Left lung (tissue), 10 donors: ENCODE results near the gene MED13. TPM values are rescaled to one million over a fixed set of nuclear protein-coding genes. Genes with fewer than 3 reads are reported as not detected.

ENCODE experiments used
- ATAC-seq: fragments of 200-7000 bp; cut with Tn5 transposase; one replicate; pipeline ENCODE4 v1.9.1; 2020; ENCODE audit warnings: moderate library complexity
- DNase-seq, 4 donors: peaks; one replicate each; pipeline ENCODE4 v3.0.0-alpha.2; 2013 to 2020
- H3K27ac ChIP-seq, 2 donors: fragments of 200-600 bp; sonication (generic) in 1 of 2; one replicate each; pipeline versions ENCODE4 v1.5.0 to v1.8.0; 2020 to 2021
- H3K27me3 ChIP-seq, 2 donors: fragments of 200-600 bp; sonication (generic) in 1 of 2; one replicate each; pipeline versions ENCODE4 v1.5.0 to v1.8.0; 2020 to 2021
- H3K36me3 ChIP-seq, 2 donors: fragments of 200-600 bp; sonication (generic) in 1 of 2; one replicate each; pipeline versions ENCODE4 v1.5.0 to v1.8.0; 2020 to 2021
- H3K4me1 ChIP-seq, 2 donors: fragments of 200-600 bp; one replicate each; pipeline ENCODE4 v1.8.0; 2021
- H3K4me3 ChIP-seq, 2 donors: fragments of 200-600 bp; sonication (generic) in 1 of 2; one replicate each; pipeline versions ENCODE4 v1.5.0 to v1.8.0; 2020 to 2021; ENCODE audit warnings: mild to moderate bottlenecking in 1 of 2
- H3K9me3 ChIP-seq, 2 donors: fragments of 200-600 bp; sonication (generic) in 1 of 2; one replicate each; pipeline versions ENCODE4 v1.5.0 to v1.8.0; 2020 to 2021
- intact Hi-C, 2 donors: fragments of 100-400 bp; cut with DNase I; formaldehyde crosslinking; loops; one replicate each; pipeline versions ENCODE4 v1.11.2 to v1.14.2; 2022
- polyA plus RNA-seq, 6 donors: library from polyadenylated mRNA; unstranded; fragments of 120-200 nt; gene quantifications; one replicate each; pipeline ENCODE4 v1.2.1, GENCODE V29; 2013; ENCODE audit not compliant: insufficient read length in 6 of 6
- total RNA-seq, 2 donors: library from RNA; stranded (reverse); fragmentation: NEBNext Ultra II Directional; extraction: Animal tissue kit (Norgen Biotek cat#: 25700); gene quantifications; one replicate each; pipeline ENCODE4 v1.2.1, GENCODE V29; 2021
- TF ChIP-seq, protein P1 (sequence below), 2 donors: fragments of 200-600 bp; sonication (generic) in 1 of 2; IDR thresholded peaks; one replicate each; pipeline versions ENCODE4 v1.5.0 to v1.8.0; 2021; ENCODE audit warnings: antibody characterized with exemption in 2 of 2
- donor health status: DM: no; HTN: yes; CAD: no.
- donor health status: DM: no; HTN: no; CAD: no.

The MED13 gene
- total and polyA plus RNA-seq, 8 donors = 51.1 to 65.1 (median 53.5) TPM

DNA sequence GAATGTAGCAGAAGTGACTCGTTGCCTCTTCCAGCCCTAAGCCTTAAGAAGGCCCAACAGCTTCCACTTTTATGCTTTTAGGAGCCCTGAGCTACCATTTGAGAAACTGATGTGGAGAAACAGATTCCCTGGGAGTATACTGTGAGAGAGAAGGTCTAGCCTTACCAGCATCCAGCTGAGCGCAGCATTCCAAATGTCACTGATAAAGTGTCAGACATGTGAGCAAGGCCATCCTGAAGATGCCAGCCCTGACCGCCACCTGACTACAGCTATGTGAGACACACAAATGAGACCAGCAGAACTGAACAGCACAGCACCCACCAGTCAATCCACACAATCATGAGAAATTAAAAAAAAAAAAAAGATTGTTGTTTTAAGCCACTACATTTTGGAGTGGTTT lies 18.6 kb upstream of the MED13 start:
- no peaks in the 10 kb centered on the region for H3K27me3 ChIP-seq
- no peak overlapping the region for H3K4me3 ChIP-seq
- DNase-seq (no peak), ATAC-seq (no peak)
- intact Hi-C loops = no loop called here
- H3K36me3 ChIP-seq = no peaks in the 10 kb centered on the region
- H3K9me3 ChIP-seq = no peaks in the 10 kb centered on the region
- TF ChIP-seq, protein P1, sequence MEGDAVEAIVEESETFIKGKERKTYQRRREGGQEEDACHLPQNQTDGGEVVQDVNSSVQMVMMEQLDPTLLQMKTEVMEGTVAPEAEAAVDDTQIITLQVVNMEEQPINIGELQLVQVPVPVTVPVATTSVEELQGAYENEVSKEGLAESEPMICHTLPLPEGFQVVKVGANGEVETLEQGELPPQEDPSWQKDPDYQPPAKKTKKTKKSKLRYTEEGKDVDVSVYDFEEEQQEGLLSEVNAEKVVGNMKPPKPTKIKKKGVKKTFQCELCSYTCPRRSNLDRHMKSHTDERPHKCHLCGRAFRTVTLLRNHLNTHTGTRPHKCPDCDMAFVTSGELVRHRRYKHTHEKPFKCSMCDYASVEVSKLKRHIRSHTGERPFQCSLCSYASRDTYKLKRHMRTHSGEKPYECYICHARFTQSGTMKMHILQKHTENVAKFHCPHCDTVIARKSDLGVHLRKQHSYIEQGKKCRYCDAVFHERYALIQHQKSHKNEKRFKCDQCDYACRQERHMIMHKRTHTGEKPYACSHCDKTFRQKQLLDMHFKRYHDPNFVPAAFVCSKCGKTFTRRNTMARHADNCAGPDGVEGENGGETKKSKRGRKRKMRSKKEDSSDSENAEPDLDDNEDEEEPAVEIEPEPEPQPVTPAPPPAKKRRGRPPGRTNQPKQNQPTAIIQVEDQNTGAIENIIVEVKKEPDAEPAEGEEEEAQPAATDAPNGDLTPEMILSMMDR (IDR thresholded peaks at IDR 0.05) = no peak
- H3K4me1 ChIP-seq = no peaks in the 10 kb centered on the region
- no peak overlapping the region for H3K27ac ChIP-seq

DNA sequence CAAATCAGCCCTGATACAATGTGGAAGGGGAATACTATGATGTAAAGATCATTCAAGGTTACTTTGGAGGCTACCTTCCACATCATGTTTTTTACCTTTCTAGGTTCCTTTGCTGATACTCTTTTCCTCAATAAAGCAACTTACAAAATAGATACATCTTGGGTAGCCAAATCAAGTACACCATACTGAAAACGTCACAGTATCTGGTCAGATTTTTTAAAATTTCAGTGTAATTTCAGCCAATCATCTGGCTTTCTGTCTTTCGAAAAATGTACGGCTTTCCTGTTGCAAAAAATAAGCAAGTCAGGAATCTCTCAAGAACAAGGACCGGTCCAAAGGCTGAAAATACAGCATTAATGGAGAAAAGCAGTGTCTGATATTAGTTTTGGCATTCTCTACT lies 15.6 kb upstream of the MED13 start:
- DNase-seq = no peak
- H3K27me3 ChIP-seq = no peaks in the 10 kb centered on the region
- H3K36me3 ChIP-seq = no peaks in the 10 kb centered on the region
- no peak overlapping the region for H3K4me3 ChIP-seq
- H3K9me3 ChIP-seq = no peaks in the 10 kb centered on the region
- H3K27ac ChIP-seq = no peak overlapping the region
- TF ChIP-seq, protein P1 (IDR thresholded peaks at IDR 0.05) = no peak
- no peak for ATAC-seq
- intact Hi-C loops = no loop called here
- no peaks in the 10 kb centered on the region for H3K4me1 ChIP-seq

DNA sequence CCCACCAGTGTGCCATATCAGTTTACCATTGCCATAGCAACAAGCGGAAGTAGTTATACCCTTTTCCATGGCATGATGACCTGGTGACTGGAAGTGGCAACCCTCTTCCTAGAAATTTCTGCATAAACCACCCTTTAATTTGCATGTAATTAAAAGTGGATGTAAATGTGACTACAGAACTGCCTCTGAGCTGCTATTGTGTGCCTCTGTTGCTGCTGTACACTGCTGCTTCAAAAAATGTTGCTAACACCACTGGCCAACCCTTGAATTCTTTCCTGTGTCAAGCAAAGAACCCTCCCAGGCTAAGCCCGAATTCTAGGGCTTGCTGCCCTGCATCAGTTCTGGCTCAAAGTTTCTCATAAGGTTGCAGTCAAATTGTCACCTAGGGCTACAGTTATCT lies 12.9 kb upstream of the MED13 start:
- no peak for ATAC-seq
- TF ChIP-seq, protein P1 (IDR thresholded peaks at IDR 0.05) = no peak
- no peak for DNase-seq
- Histone ChIP-seq H3K4me3 (no peak overlapping the region), H3K27me3 (no peaks in the 10 kb centered on the region), H3K36me3 (no peaks in the 10 kb centered on the region), H3K9me3 (no peaks in the 10 kb centered on the region), H3K27ac (no peak overlapping the region), H3K4me1 (no peaks in the 10 kb centered on the region)
- intact Hi-C loops = no loop called here

DNA sequence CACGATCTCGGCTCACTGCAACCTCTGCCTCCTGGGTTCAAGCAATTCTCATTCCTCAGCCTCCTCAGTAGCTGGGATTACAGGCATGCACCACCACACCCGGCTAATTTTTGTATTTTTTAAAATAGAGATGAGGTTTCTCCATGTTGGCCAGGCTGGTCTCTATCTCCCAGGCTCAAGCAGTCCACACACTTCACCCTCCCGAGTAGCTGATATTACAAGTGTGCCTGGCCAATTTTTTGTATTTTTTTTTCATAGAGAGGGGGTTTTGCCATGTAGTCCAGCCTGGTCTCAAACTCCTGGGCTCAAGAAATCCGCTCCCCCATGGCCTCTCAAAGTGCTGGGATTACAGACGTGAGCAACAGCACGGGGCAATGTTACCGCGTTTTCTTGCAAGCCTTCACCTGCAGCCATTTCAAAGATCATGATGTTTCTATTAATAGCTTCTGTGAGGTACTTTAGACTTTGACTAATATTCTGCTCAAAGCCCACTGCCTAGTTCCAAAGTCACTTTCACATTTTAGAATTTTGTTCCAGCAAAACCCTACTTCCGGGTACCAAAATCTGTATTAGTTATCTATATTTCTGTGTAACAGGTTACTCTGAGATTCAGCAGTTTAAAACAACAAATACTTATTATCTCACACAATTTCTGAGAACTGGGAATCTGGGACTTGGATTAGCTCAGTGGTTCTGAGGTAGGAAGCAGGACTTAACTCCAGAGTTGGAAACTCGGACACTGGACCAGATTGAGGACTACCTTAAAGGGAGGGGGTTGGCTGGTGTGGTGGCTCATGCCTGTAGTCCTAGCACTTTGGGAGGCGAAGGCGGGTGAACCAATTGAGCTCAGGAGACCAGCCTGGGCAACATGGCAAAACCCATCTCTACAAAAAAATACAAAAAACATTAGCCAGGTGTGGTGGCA lies 12.0 kb upstream of the MED13 start:
- no peak overlapping the region for H3K4me3 ChIP-seq
- DNase-seq (no peak), ATAC-seq (no peak)
- no peaks in the 10 kb centered on the region for H3K36me3 ChIP-seq
- no peaks in the 10 kb centered on the region for H3K4me1 ChIP-seq
- no peak overlapping the region for H3K27ac ChIP-seq
- H3K9me3 ChIP-seq = no peaks in the 10 kb centered on the region
- H3K27me3 ChIP-seq = no peaks in the 10 kb centered on the region
- intact Hi-C loops = no loop called here
- TF ChIP-seq, protein P1 (IDR thresholded peaks at IDR 0.05) = no peak

DNA sequence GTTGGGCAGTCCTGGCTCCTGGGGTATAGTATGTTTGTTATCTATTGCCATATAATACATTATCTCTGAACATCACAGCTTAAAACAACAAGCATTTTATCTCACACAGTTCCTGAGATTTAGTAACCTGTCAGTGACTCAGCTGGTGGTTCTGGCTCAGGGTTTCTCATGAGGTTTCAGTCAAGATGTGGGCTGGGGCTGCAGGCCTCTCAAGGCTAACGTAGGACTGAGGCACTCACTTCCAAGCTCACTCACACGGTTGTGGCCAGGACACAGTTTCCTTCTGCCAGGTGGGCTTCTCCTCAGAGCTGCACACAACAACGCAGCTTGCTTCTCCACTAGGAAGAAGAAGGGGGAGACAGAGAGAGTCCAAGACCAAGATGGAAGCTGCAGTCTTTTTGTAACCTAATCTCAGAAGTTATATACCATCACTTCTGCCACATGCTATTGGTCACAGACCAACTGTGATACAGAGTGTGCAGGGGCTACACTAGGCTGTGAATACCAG lies 10.3 kb upstream of the MED13 start:
- Histone ChIP-seq H3K4me1 (no peaks in the 10 kb centered on the region), H3K36me3 (no peaks in the 10 kb centered on the region), H3K27ac (no peak overlapping the region), H3K4me3 (no peak overlapping the region), H3K9me3 (no peaks in the 10 kb centered on the region), H3K27me3 (no peaks in the 10 kb centered on the region)
- TF ChIP-seq, protein P1 (IDR thresholded peaks at IDR 0.05) = no peak
- intact Hi-C loops = no loop called here
- ATAC-seq (no peak), DNase-seq (no peak)
